ENCODE results near the gene SLC6A12. TPM values are rescaled to one million over a fixed set of nuclear protein-coding genes. Genes with fewer than 3 reads are reported as not detected.

The SLC6A12 gene
- total RNA-seq, 1 experiment from 2014 or later = 3.4 TPM

Other genes with a start within 250 kb of the SLC6A12 start
- gene IQSEC3, start 147.4 kb downstream of the SLC6A12 start, total RNA-seq (2014; rRNA removed; shearing (Covaris generic)) = 0.06 and 0.15 TPM in 2 replicates
- gene SLC6A13, start 48.7 kb upstream of the SLC6A12 start, total RNA-seq (2014; rRNA removed; shearing (Covaris generic)) = not detected in 2 replicates
- 36.3 and 37.4 TPM in 2 replicates for gene KDM5A, start 175.2 kb upstream of the SLC6A12 start, total RNA-seq (2014; rRNA removed; shearing (Covaris generic))
- gene CCDC77, start 187.5 kb upstream of the SLC6A12 start, total RNA-seq (2014; rRNA removed; shearing (Covaris generic)) = 34.8 and 56.1 TPM in 2 replicates
- 0.40 and 1.1 TPM in 2 replicates for gene B4GALNT3, start 245.8 kb upstream of the SLC6A12 start, total RNA-seq (2014; rRNA removed; shearing (Covaris generic))